ENCODE data around the gene GLYR1. TPM values are rescaled to one million over a fixed set of nuclear protein-coding genes. Genes with fewer than 3 reads are reported as not detected.

The GLYR1 gene
- total RNA-seq, 2 donors from 2014 or later = 99.3 to 108 TPM

- Mint-ChIP-seq H3K27ac (no peak overlapping the region), H3K27me3 (ENCODE audit: insufficient read depth) (no peaks in the 10 kb centered on the region), H3K9me3 (no peaks in the 10 kb centered on the region), H3K4me3 (no peak overlapping the region), H3K36me3 (ENCODE audit: low read depth) (no peaks in the 10 kb centered on the region), H3K4me1 (peaks cover 13% of the 10 kb centered on the region)
- DNase-seq = no peak
- Histone ChIP-seq H3K4me1 (ENCODE audit: control insufficient read depth, insufficient read depth, low read length) (peaks cover 10% of the 10 kb centered on the region), H3K9ac (ENCODE audit: extremely low read depth, low read length, poor library complexity, severe bottlenecking) (no peak overlapping the region), H3K27ac (ENCODE audit: low read depth, low read length) (no peak overlapping the region), H3K27me3 (ENCODE audit: control insufficient read depth, insufficient read depth, low read length, poor library complexity, severe bottlenecking) (no peaks in the 10 kb centered on the region), H3K4me3 (ENCODE audit: low read length) (no peak overlapping the region), H3K36me3 (ENCODE audit: control insufficient read depth, insufficient read depth, low read length) (no peaks in the 10 kb centered on the region), H3K9me3 (ENCODE audit: control insufficient read depth, low read length) (no peaks in the 10 kb centered on the region)
- TF ChIP-seq CTCF (conservative IDR thresholded peaks at IDR 0.05) = no peak
- WGBS, 2 experiments (ENCODE audit: insufficient coverage in 1 of 2, insufficient read length in 1 of 2) = 81 to 86% methylated on average over 3 to 16 of the region's 16 CpGs
Measured at GRCh38 chr16:4783951-4784336, 63.1 kb downstream of the GLYR1 start.

- peaks cover 8% of the 10 kb centered on the region for H3K4me1 Mint-ChIP-seq
- DNase-seq = no peak
- no peaks in the 10 kb centered on the region for H3K9me3 ChIP-seq (ENCODE audit: control insufficient read depth, low read length)
- peaks cover 10% of the 10 kb centered on the region for H3K4me1 ChIP-seq (ENCODE audit: control insufficient read depth, insufficient read depth, low read length)
- TF ChIP-seq CTCF (conservative IDR thresholded peaks at IDR 0.05) = no peak
- no peak overlapping the region for H3K27ac ChIP-seq (ENCODE audit: low read depth, low read length)
- H3K4me3 ChIP-seq (ENCODE audit: low read length) = no peak overlapping the region
- H3K9me3 Mint-ChIP-seq = no peaks in the 10 kb centered on the region
- H3K36me3 ChIP-seq (ENCODE audit: control insufficient read depth, insufficient read depth, low read length) = no peaks in the 10 kb centered on the region
- H3K36me3 Mint-ChIP-seq (ENCODE audit: low read depth) = no peaks in the 10 kb centered on the region
- no peak overlapping the region for H3K9ac ChIP-seq (ENCODE audit: extremely low read depth, low read length, poor library complexity, severe bottlenecking)
- WGBS, 2 experiments (ENCODE audit: insufficient coverage in 1 of 2, insufficient read length in 1 of 2) = 90 to 96% methylated on average over 6 to 25 of the region's 25 CpGs
- H3K4me3 Mint-ChIP-seq = no peak overlapping the region
- no peaks in the 10 kb centered on the region for H3K27me3 ChIP-seq (ENCODE audit: control insufficient read depth, insufficient read depth, low read length, poor library complexity, severe bottlenecking)
- H3K27ac Mint-ChIP-seq = no peak overlapping the region
- no peaks in the 10 kb centered on the region for H3K27me3 Mint-ChIP-seq (ENCODE audit: insufficient read depth)
Measured at GRCh38 chr16:4783251-4783950, 63.7 kb downstream of the GLYR1 start.

GRCh38 chr16:4780235-4780634, 66.9 kb downstream of the GLYR1 start:
- no peak overlapping the region for H3K9ac ChIP-seq (ENCODE audit: extremely low read depth, low read length, poor library complexity, severe bottlenecking)

More at GRCh38 chr16:4780235-4780634, 66.9 kb downstream of the GLYR1 start:
- WGBS, 2 experiments (ENCODE audit: insufficient coverage in 1 of 2, insufficient read length in 1 of 2) = 92 to 100% methylated on average over 3 to 4 of the region's 4 CpGs
- Mint-ChIP-seq H3K4me1 (no peaks in the 10 kb centered on the region), H3K27ac (no peak overlapping the region), H3K27me3 (ENCODE audit: insufficient read depth) (no peaks in the 10 kb centered on the region), H3K4me3 (no peak overlapping the region), H3K36me3 (ENCODE audit: low read depth) (no peaks in the 10 kb centered on the region), H3K9me3 (no peaks in the 10 kb centered on the region)
- Histone ChIP-seq H3K27me3 (ENCODE audit: control insufficient read depth, insufficient read depth, low read length, poor library complexity, severe bottlenecking) (no peaks in the 10 kb centered on the region), H3K4me3 (ENCODE audit: low read length) (no peak overlapping the region), H3K36me3 (ENCODE audit: control insufficient read depth, insufficient read depth, low read length) (no peaks in the 10 kb centered on the region), H3K4me1 (ENCODE audit: control insufficient read depth, insufficient read depth, low read length) (peaks cover 2% of the 10 kb centered on the region), H3K9me3 (ENCODE audit: control insufficient read depth, low read length) (no peaks in the 10 kb centered on the region), H3K27ac (ENCODE audit: low read depth, low read length) (no peak overlapping the region)
- TF ChIP-seq CTCF (conservative IDR thresholded peaks at IDR 0.05) = no peak
- DNase-seq = no peak

Data from endodermal cell (in vitro differentiated cells).